Brain microvascular endothelial cell (primary cell): ENCODE measurements around the gene PPCS.
A peak's percentile ranks its signal among the peaks of the same experiment; 100 is the strongest.

Experiments used
- DNase-seq: peaks from one replicate; pipeline ENCODE4 v3.0.0-alpha.2; 2020
- H3K27ac ChIP-seq: fragments of 250-450 bp; sonication (Bioruptor Pico); 2 replicates; pipeline ENCODE4 v1.5.1; 2020; ENCODE audit warnings: mild to moderate bottlenecking, moderate library complexity
- H3K27me3 ChIP-seq: fragments of 250-450 bp; sonication (Bioruptor Pico); replicated peaks from 2 replicates; pipeline ENCODE4 v1.5.1; 2020; ENCODE audit warnings: mild to moderate bottlenecking
- H3K36me3 ChIP-seq: fragments of 250-450 bp; sonication (Bioruptor Pico); replicated peaks from 2 replicates; pipeline ENCODE4 v1.5.1; 2020; ENCODE audit warnings: mild to moderate bottlenecking
- H3K4me3 ChIP-seq: 2 replicates; pipeline ENCODE4 v1.5.1; 2011; ENCODE audit warnings: low read depth, mild to moderate bottlenecking, control low read depth, low read length, moderate library complexity
- in situ Hi-C: cut with HindIII; loops from 2 replicates; pipeline ENCODE4 v1.10.0; 2017; ENCODE audit warnings: low sequenced_read_pairs, low pct_ligation_motif_present
- TF ChIP-seq, protein P1 (sequence below): IDR thresholded peaks from 2 replicates; pipeline ENCODE4 v1.5.1; 2011; ENCODE audit warnings: low read depth, mild to moderate bottlenecking, moderate library complexity, low read length, control low read depth, inconsistent platforms; ENCODE audit errors: missing control alignments

Gene PPCS

DNA sequence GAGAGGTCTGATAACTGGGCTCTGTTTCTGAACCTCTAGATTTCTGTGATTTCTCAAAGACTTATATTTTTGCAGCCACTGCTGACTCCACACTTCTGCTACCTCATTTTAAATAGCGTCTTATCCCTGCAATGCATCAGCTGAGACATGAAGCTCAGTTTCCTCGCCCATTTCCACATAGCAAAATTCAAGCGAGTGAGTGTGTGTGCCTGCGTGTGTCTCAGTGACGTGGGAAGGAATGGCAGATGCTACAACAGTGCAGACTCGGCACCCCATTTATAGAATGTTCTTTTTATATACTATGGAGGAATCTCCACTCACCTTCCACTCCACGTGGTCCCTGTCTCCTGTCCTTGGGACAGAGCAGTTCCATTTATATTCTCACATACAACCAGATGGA is 36.2 kb upstream of the PPCS start:
- H3K27me3 ChIP-seq, result peaks cover 1% of the 10 kb centered on the region
- H3K27ac ChIP-seq, result no peak overlapping the region
- TF ChIP-seq, protein P1, sequence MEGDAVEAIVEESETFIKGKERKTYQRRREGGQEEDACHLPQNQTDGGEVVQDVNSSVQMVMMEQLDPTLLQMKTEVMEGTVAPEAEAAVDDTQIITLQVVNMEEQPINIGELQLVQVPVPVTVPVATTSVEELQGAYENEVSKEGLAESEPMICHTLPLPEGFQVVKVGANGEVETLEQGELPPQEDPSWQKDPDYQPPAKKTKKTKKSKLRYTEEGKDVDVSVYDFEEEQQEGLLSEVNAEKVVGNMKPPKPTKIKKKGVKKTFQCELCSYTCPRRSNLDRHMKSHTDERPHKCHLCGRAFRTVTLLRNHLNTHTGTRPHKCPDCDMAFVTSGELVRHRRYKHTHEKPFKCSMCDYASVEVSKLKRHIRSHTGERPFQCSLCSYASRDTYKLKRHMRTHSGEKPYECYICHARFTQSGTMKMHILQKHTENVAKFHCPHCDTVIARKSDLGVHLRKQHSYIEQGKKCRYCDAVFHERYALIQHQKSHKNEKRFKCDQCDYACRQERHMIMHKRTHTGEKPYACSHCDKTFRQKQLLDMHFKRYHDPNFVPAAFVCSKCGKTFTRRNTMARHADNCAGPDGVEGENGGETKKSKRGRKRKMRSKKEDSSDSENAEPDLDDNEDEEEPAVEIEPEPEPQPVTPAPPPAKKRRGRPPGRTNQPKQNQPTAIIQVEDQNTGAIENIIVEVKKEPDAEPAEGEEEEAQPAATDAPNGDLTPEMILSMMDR, result no peak
- no peak overlapping the region for H3K4me3 ChIP-seq
- no peaks in the 10 kb centered on the region for H3K36me3 ChIP-seq
- DNase-seq, result no peak
- in situ Hi-C loops, result no loop called here

DNA sequence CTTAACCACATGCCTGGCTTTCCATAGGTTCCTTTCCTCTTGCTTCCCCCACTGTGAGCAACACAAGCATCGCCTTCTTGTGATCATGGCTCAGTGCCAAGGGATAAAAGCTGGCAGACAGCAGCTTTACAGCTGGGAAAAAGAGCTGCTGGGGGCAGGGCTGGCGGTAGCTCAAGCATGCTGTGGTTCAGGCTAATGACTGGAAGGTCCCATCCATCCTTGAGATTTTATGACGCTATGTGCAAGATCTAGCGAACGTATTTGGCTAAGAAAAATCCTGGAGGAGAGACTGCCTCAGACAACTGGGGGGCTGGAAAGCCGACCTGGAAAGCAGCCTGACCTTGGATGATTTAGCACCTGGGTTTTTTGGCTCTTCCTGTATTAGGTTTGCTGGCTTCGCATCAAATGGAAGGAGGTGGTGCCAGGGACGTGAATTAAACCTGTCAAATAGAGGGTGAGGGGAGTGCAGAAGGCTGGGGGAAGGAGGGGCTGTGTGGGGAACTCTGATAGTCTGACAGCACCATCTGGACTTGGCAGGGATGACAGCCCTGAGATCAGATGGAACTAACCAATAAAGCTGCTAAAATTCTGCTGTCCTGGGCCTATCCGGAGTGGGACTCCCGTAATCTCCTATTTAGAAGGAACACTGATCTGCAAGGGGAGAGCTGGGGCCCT is 35.3 kb upstream of the PPCS start:
- Histone ChIP-seq H3K27ac (no peak overlapping the region), H3K27me3 (peaks cover 1% of the 10 kb centered on the region), H3K36me3 (no peaks in the 10 kb centered on the region), H3K4me3 (no peak overlapping the region)
- TF ChIP-seq, protein P1, result no peak
- in situ Hi-C loops, result no loop called here
- DNase-seq, result peak; percentile 28

DNA sequence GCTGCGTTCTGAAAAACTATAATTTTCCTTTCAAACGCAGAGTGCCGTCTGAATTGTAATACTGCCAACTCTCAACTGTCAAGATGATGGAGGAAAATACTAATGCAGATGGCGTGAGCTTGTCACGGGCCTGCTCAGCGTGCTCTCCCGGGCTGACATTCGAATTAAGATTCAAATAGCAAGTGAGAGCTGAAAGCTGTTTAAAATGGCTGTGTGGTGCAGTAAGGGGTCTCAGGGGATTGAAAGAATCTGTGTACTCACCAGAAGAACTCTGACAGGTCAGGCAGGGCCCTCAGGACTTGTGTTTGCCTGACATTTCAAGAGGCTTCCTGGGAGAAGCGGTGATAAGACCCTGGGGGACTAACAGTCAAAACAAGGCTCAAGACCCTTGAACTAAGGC is 33.6 kb upstream of the PPCS start:
- DNase-seq, result no peak
- Histone ChIP-seq H3K4me3 (no peak overlapping the region), H3K27ac (no peak overlapping the region), H3K27me3 (peaks cover 1% of the 10 kb centered on the region), H3K36me3 (no peaks in the 10 kb centered on the region)
- TF ChIP-seq, protein P1, result no peak
- in situ Hi-C loops, result no loop called here

DNA sequence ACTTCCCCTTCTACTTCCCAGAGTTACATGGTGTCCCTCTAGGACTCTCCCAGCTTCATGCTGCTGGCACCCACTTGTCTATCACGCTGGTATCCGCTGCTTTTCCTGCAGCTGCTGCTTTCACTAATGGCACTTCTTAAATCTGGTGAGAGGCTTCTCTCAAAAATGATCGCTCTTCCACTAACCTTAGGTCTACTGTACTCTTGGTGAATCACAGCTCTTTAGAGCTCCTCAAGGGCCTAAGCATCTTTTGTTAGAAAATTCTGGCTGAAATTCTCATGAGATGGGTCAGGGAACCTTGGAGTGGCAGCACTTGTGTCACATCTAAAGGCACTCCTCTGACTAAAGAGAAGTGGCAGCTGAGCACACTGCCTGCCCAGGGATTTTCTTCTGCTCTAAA is 32.7 kb upstream of the PPCS start:
- no peak overlapping the region for H3K4me3 ChIP-seq
- no peak overlapping the region for H3K27ac ChIP-seq
- H3K36me3 ChIP-seq, result no peaks in the 10 kb centered on the region
- in situ Hi-C loops, result no loop called here
- TF ChIP-seq, protein P1, result no peak
- H3K27me3 ChIP-seq, result peaks cover 1% of the 10 kb centered on the region
- no peak for DNase-seq

DNA sequence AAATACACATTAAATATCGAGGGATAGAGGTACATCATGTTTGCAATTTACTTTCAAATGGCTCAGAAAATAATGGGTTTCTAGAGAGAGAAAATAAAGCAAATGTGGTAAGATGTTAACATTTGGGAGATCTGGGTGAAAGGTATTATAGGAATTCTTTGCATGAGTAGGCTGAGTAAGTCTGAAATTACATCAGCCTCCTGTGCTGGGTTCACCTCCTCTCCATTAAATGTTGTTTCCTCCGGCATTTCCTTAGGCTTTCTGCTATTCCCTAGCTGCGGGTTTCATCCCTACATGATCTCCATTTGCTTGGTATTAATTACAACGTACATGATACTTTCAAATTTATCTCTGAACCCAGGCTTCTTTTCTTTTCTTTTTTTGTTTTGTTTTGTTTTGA is 32.1 kb upstream of the PPCS start:
- in situ Hi-C loops, result no loop called here
- H3K27ac ChIP-seq, result no peak overlapping the region
- no peak for DNase-seq
- TF ChIP-seq, protein P1, result no peak
- no peaks in the 10 kb centered on the region for H3K36me3 ChIP-seq
- H3K27me3 ChIP-seq, result peaks cover 1% of the 10 kb centered on the region
- H3K4me3 ChIP-seq, result no peak overlapping the region

DNA sequence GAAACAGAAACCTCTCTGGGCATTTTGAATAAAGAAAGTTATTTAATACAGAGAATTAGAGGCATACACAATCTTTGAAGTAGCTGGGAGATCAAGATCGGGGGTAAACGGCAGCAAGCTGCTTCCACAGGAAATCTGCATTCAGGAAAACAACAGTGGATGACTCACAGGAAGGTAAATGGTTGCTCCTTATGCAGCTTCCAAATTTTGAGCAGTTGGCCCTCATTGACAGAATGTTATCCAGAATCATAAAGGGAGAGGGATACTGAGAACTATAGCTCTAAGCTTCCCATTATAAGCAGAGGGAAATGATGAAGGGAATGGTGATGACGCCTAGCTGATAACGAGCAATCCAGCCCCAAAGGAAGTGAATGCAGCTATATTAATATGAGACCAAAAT is 29.1 kb upstream of the PPCS start:
- in situ Hi-C loops, result no loop called here
- Histone ChIP-seq H3K27me3 (peaks cover 1% of the 10 kb centered on the region), H3K36me3 (no peaks in the 10 kb centered on the region), H3K27ac (no peak overlapping the region), H3K4me3 (no peak overlapping the region)
- DNase-seq, result no peak
- TF ChIP-seq, protein P1, result no peak
